B cell (primary cell): Measurements from ENCODE around the gene IWS1. TPM values are rescaled to one million over a fixed set of nuclear protein-coding genes. Genes with fewer than 3 reads are reported as not detected.

ENCODE experiments used
- ATAC-seq: fragments of 200-7000 bp; cut with Tn5 transposase; one replicate; pipeline ENCODE4 v1.10.0; 2021; ENCODE audit warnings: low read depth, mild to moderate bottlenecking, moderate number of reproducible peaks, moderate library complexity
- CTCF ChIA-PET: fragments of 350-600 bp; sonication (Branson Sonifier 250); formaldehyde crosslinking; loops from one replicate; lab custom pipeline; 2021; ENCODE audit warnings: antibody characterized with exemption, inconsistent platforms; lab: Charles Lee
- POLR2A ChIA-PET: fragments of 350-600 bp; sonication (Branson Sonifier 250); formaldehyde crosslinking; loops from one replicate; lab custom pipeline; 2021; ENCODE audit warnings: antibody characterized with exemption; lab: Charles Lee
- DNase-seq: peaks from one replicate; pipeline ENCODE4 v3.0.0; 2013
- H2AFZ ChIP-seq: 2 replicates; pipeline ENCODE4 v1.6.1; 2012; ENCODE audit warnings: mild to moderate bottlenecking, low read depth, low read length; ENCODE audit not compliant: insufficient read depth, poor library complexity, severe bottlenecking
- H3K27ac ChIP-seq, 2 donors: 1 replicate in 1 of 2; 2 replicates in 1 of 2; pipeline ENCODE4 v1.5.1; 2012 to 2013; ENCODE audit warnings: low read length in 2 of 2, mild to moderate bottlenecking in 2 of 2, moderate library complexity in 1 of 2
- H3K27me3 ChIP-seq, 4 experiments: fragments of 200-600 bp in 1 of 4; sonication (generic) in 1 of 4; replicated peaks in 1 of 4; 1 replicate in 2 of 4; 2 replicates in 2 of 4; pipeline versions ENCODE4 v1.6.1 to v1.7.0; 2013 to 2016; ENCODE audit warnings: low read length in 3 of 4, mild to moderate bottlenecking in 2 of 4, mixed read lengths in 1 of 4, moderate library complexity in 1 of 4; ENCODE audit not compliant: insufficient read depth in 4 of 4, control insufficient read depth in 3 of 4; ENCODE audit errors: control extremely low read depth in 1 of 4
- H3K36me3 ChIP-seq, 2 experiments: replicated peaks in 1 of 2; 1 replicate in 1 of 2; 2 replicates in 1 of 2; pipeline versions ENCODE4 v1.6.1 to v1.7.1; 2013; ENCODE audit warnings: low read length in 1 of 2; ENCODE audit not compliant: insufficient read depth in 2 of 2, control insufficient read depth in 1 of 2; ENCODE audit errors: control extremely low read depth in 1 of 2, extremely low read depth in 1 of 2
- H3K4me1 ChIP-seq, 2 donors: fragments of 200-600 bp in 1 of 2; sonication (generic) in 1 of 2; 1 replicate in 1 of 2; 2 replicates in 1 of 2; pipeline versions ENCODE4 v1.5.1 to v1.6.1; 2013 to 2017; ENCODE audit warnings: low read length in 2 of 2; ENCODE audit not compliant: control insufficient read depth in 2 of 2, insufficient read depth in 2 of 2
- H3K4me2 ChIP-seq: replicated peaks from 2 replicates; pipeline ENCODE3; 2012; ENCODE audit warnings: mild to moderate bottlenecking, low read depth, low read length; ENCODE audit not compliant: poor library complexity, severe bottlenecking
- H3K4me3 ChIP-seq, 5 experiments: fragments of 200-600 bp in 1 of 5; sonication (generic) in 1 of 5; 1 replicate in 3 of 5; 2 replicates in 2 of 5; pipeline versions ENCODE4 v1.5.1 to v1.7.0; 2011 to 2016; ENCODE audit warnings: low read length in 4 of 5, mild to moderate bottlenecking in 4 of 5, low read depth in 2 of 5, control low read depth in 1 of 5, moderate library complexity in 1 of 5; ENCODE audit not compliant: insufficient read depth in 1 of 5; ENCODE audit errors: control extremely low read depth in 1 of 5, extremely low read depth in 1 of 5
- H3K79me2 ChIP-seq: fragments of 200-600 bp; sonication (generic); one replicate; pipeline ENCODE4 v1.6.0; 2016; ENCODE audit warnings: low read length; ENCODE audit not compliant: control insufficient read depth, insufficient read depth
- H3K9ac ChIP-seq: fragments of 200-600 bp; sonication (generic); 2 replicates; pipeline ENCODE4 v1.6.1; 2017; ENCODE audit warnings: mild to moderate bottlenecking, low read length, moderate library complexity
- H3K9me3 ChIP-seq, 3 donors: one replicate each; pipeline versions ENCODE4 v1.6.1 to v1.7.1; 2013; ENCODE audit warnings: low read length in 2 of 3; ENCODE audit not compliant: control insufficient read depth in 2 of 3, insufficient read depth in 1 of 3; ENCODE audit errors: control extremely low read depth in 1 of 3
- H4K20me1 ChIP-seq: 2 replicates; pipeline ENCODE4 v1.6.0; 2012; ENCODE audit warnings: mild to moderate bottlenecking, low read length; ENCODE audit not compliant: insufficient read depth, control insufficient read depth, poor library complexity, severe bottlenecking
- H3K27ac Mint-ChIP-seq: one replicate; pipeline ENCODE4 v1.8.0; 2021; ENCODE audit warnings: mixed read lengths
- H3K27me3 Mint-ChIP-seq: one replicate; pipeline ENCODE4 v1.8.0; 2021; ENCODE audit warnings: mixed read lengths
- H3K4me1 Mint-ChIP-seq: one replicate; pipeline ENCODE4 v1.8.0; 2021; ENCODE audit warnings: mixed read lengths
- H3K4me3 Mint-ChIP-seq: one replicate; pipeline ENCODE4 v1.8.0; 2021; ENCODE audit warnings: mixed read lengths
- H3K9me3 Mint-ChIP-seq: one replicate; pipeline ENCODE4 v1.8.0; 2022; ENCODE audit warnings: mixed read lengths; ENCODE audit not compliant: insufficient read depth
- CTCF ChIP-seq: fragments of 200-600 bp; IDR thresholded peaks from one replicate; pipeline ENCODE4 v1.8.0; 2022; ENCODE audit warnings: antibody characterized with exemption, mild to moderate bottlenecking
- EZH2 ChIP-seq: IDR thresholded peaks from 2 replicates; pipeline ENCODE4 v1.6.1; 2012; ENCODE audit warnings: borderline replicate concordance, low read depth, mild to moderate bottlenecking, moderate library complexity, low read length; ENCODE audit not compliant: insufficient read depth, poor library complexity, severe bottlenecking
- WGBS: methylation state at CpG from one replicate; pipeline ENCODE4 v1.1.5; 2013; ENCODE audit warnings: missing lambda C conversion rate; ENCODE audit not compliant: insufficient coverage; 5-methylcytosine and 5-hydroxymethylcytosine counted together
- intact Hi-C: fragments of 100-400 bp; cut with micrococcal nuclease; formaldehyde crosslinking; loops from one replicate; pipeline ENCODE4 v1.10.0; 2022
- polyA plus RNA-seq: library from polyadenylated mRNA; depleted of rRNA; stranded (reverse); fragments of >200 nt; gene quantifications from 2 replicates; pipeline ENCODE4 v1.2.3, GENCODE V29; 2012
- total RNA-seq, 2 donors: library from RNA; stranded (reverse); fragments of 120-200 nt in 1 of 2; gene quantifications; 1 replicate in 1 of 2; 2 replicates in 1 of 2; pipeline versions ENCODE4 v1.2.3 to v1.2.4, GENCODE V29; 2013 to 2022

The IWS1 gene
- total and polyA plus RNA-seq, 2 donors (not counting 1 experiment from before 2014, with no cell fraction given) = 22.5 to 45.9 TPM

- Histone ChIP-seq H3K4me3 (no peak overlapping the region), H3K9me3 (peaks cover 1 to 20% (median 11%) of the 10 kb centered on the region in 3 donors), H3K4me1 (no peaks in the 10 kb centered on the region), H3K79me2 (no peaks in the 10 kb centered on the region), H3K36me3 (no peaks in the 10 kb centered on the region), H3K27me3 (no peaks in the 10 kb centered on the region), H3K9ac (no peak overlapping the region), H3K27ac (no peak overlapping the region), H2AFZ (no peak overlapping the region), H3K4me2 (no peak overlapping the region), H4K20me1 (no peaks in the 10 kb centered on the region)
- DNase-seq = no peak
- no peak overlapping the region for H3K4me3 Mint-ChIP-seq
- ChIA-PET CTCF (no interaction called here), POLR2A (no interaction called here)
- H3K27me3 Mint-ChIP-seq = no peaks in the 10 kb centered on the region
- H3K4me1 Mint-ChIP-seq = no peaks in the 10 kb centered on the region
- intact Hi-C loops = no loop called here
- no peaks in the 10 kb centered on the region for H3K9me3 Mint-ChIP-seq
- ATAC-seq = no peak
- WGBS = 97% methylated on average over 5 of the region's 5 CpGs
- TF ChIP-seq CTCF = no peak
- TF ChIP-seq EZH2 = no peak
- H3K27ac Mint-ChIP-seq = no peak overlapping the region
These were observed 86.9 kb downstream of the IWS1 start for GRCh38 chr2:127439343-127439742.

GRCh38 chr2:127437781-127438726 is 88.2 kb downstream of the IWS1 start:
- Mint-ChIP-seq H3K4me3 (no peak overlapping the region), H3K4me1 (no peaks in the 10 kb centered on the region), H3K9me3 (no peaks in the 10 kb centered on the region), H3K27me3 (no peaks in the 10 kb centered on the region), H3K27ac (no peak overlapping the region)
- Histone ChIP-seq H2AFZ (no peak overlapping the region), H3K4me1 (no peaks in the 10 kb centered on the region), H3K27me3 (no peaks in the 10 kb centered on the region), H3K9ac (no peak overlapping the region), H3K9me3 (peaks cover 0 to 19% (median 11%) of the 10 kb centered on the region in 3 donors), H4K20me1 (no peaks in the 10 kb centered on the region), H3K4me3 (no peak overlapping the region), H3K79me2 (no peaks in the 10 kb centered on the region), H3K36me3 (no peaks in the 10 kb centered on the region), H3K27ac (no peak overlapping the region), H3K4me2 (no peak overlapping the region)
- ChIA-PET CTCF (interaction anchor here (0.6 to 0.9 kb wide), 2 partner anchors 24 to 27 kb away, joined by 3 to 4 read pairs; no protein-coding TSS in a partner anchor), POLR2A (no interaction called here)
- TF ChIP-seq EZH2 (no peak), CTCF (no peak)
- ATAC-seq (no peak), DNase-seq (no peak)
- intact Hi-C loops = no loop called here
- WGBS = 94% methylated on average over 11 of the region's 13 CpGs
